ENCODE data around the gene C20orf204. TPM values are rescaled to one million over a fixed set of nuclear protein-coding genes. Genes with fewer than 3 reads are reported as not detected.

C20orf204 gene
- total and polyA plus RNA-seq, 4 donors: 0.07 to 0.59 (median 0.12) TPM

GRCh38 chr20:64082126-64082731 is 46.2 kb downstream of the C20orf204 start:
- 24% methylated on average over 13 of the region's 13 CpGs for WGBS

GRCh38 chr20:64082820-64083377 is 46.9 kb downstream of the C20orf204 start:
- peaks cover 0 to 6% (median 0%) of the 10 kb centered on the region in 4 donors for H3K27me3 ChIP-seq (ENCODE audit: control insufficient read depth in 4 of 4, insufficient read depth in 4 of 4, low read length in 3 of 4)
- DNase-seq (ENCODE audit: low spot score): no peak
- no peak overlapping the region for H3K9ac ChIP-seq (ENCODE audit: low read depth in 1 of 2, low read length in 2 of 2)
- TF ChIP-seq RAD21 (IDR thresholded peaks at IDR 0.05) (no peak), FOXA1 (IDR thresholded peaks at IDR 0.05) (no peak), HNF4A (conservative IDR thresholded peaks at IDR 0.05) (no peak), YY1 (IDR thresholded peaks at IDR 0.05) (no peak), NR2F2 (IDR thresholded peaks at IDR 0.05) (no peak), TAF1 (conservative IDR thresholded peaks at IDR 0.05) (no peak), JUND (IDR thresholded peaks at IDR 0.05) (no peak), HNF4G (IDR thresholded peaks at IDR 0.05) (no peak), FOXA2 (IDR thresholded peaks at IDR 0.05) (no peak), ZBTB33 (IDR thresholded peaks at IDR 0.05) (no peak), GABPA (IDR thresholded peaks at IDR 0.05 in 1 of 2, conservative IDR thresholded peaks at IDR 0.05 in 1 of 2) (no peak), SP1 (IDR thresholded peaks at IDR 0.05) (no peak), ATF3 (IDR thresholded peaks at IDR 0.05) (no peak), EGR1 (IDR thresholded peaks at IDR 0.05; ENCODE audit: low read depth in 2 of 2) (no peak), RXRA (IDR thresholded peaks at IDR 0.05) (no peak)
- TF ChIP-seq, protein P1, sequence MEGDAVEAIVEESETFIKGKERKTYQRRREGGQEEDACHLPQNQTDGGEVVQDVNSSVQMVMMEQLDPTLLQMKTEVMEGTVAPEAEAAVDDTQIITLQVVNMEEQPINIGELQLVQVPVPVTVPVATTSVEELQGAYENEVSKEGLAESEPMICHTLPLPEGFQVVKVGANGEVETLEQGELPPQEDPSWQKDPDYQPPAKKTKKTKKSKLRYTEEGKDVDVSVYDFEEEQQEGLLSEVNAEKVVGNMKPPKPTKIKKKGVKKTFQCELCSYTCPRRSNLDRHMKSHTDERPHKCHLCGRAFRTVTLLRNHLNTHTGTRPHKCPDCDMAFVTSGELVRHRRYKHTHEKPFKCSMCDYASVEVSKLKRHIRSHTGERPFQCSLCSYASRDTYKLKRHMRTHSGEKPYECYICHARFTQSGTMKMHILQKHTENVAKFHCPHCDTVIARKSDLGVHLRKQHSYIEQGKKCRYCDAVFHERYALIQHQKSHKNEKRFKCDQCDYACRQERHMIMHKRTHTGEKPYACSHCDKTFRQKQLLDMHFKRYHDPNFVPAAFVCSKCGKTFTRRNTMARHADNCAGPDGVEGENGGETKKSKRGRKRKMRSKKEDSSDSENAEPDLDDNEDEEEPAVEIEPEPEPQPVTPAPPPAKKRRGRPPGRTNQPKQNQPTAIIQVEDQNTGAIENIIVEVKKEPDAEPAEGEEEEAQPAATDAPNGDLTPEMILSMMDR (IDR thresholded peaks at IDR 0.05; ENCODE audit: low read depth, low read length, missing input control): no peak
- TF ChIP-seq, protein P2, sequence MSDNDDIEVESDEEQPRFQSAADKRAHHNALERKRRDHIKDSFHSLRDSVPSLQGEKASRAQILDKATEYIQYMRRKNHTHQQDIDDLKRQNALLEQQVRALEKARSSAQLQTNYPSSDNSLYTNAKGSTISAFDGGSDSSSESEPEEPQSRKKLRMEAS (IDR thresholded peaks at IDR 0.05): no peak
- H3K4me3 ChIP-seq (ENCODE audit: low read depth in 1 of 3, low read length in 3 of 3): no peak overlapping the region
- no peaks in the 10 kb centered on the region for H3K36me3 ChIP-seq (ENCODE audit: control insufficient read depth in 4 of 4, insufficient read depth in 3 of 4, low read depth in 1 of 4, low read length in 3 of 4)
- H3K27ac ChIP-seq (ENCODE audit: low read depth in 1 of 2, low read length in 2 of 2): no peak overlapping the region
- H3K9me3 ChIP-seq (ENCODE audit: control insufficient read depth in 4 of 4, low read length in 3 of 4): no peaks in the 10 kb centered on the region
- 21% methylated on average over 13 of the region's 13 CpGs for WGBS
- peaks cover 14 to 34% (median 19%) of the 10 kb centered on the region in 4 donors for H3K4me1 ChIP-seq (ENCODE audit: control insufficient read depth in 4 of 4, insufficient read depth in 4 of 4, low read length in 3 of 4)

More at GRCh38 chr20:64082126-64082731, 46.2 kb downstream of the C20orf204 start:
- Histone ChIP-seq H3K4me3 (ENCODE audit: low read depth in 1 of 3, low read length in 3 of 3) (no peak overlapping the region), H3K9ac (ENCODE audit: low read depth in 1 of 2, low read length in 2 of 2) (no peak overlapping the region), H3K27ac (ENCODE audit: low read depth in 1 of 2, low read length in 2 of 2) (no peak overlapping the region), H3K4me1 (ENCODE audit: control insufficient read depth in 4 of 4, insufficient read depth in 4 of 4, low read length in 3 of 4) (peaks cover 14 to 35% (median 19%) of the 10 kb centered on the region in 4 donors), H3K27me3 (ENCODE audit: control insufficient read depth in 4 of 4, insufficient read depth in 4 of 4, low read length in 3 of 4) (peaks cover 0 to 6% (median 0%) of the 10 kb centered on the region in 4 donors), H3K9me3 (ENCODE audit: control insufficient read depth in 4 of 4, low read length in 3 of 4) (no peaks in the 10 kb centered on the region), H3K36me3 (ENCODE audit: control insufficient read depth in 4 of 4, insufficient read depth in 3 of 4, low read depth in 1 of 4, low read length in 3 of 4) (no peaks in the 10 kb centered on the region)
- TF ChIP-seq RAD21 (IDR thresholded peaks at IDR 0.05) (no peak), RXRA (IDR thresholded peaks at IDR 0.05) (no peak), JUND (IDR thresholded peaks at IDR 0.05) (no peak), FOXA1 (IDR thresholded peaks at IDR 0.05) (no peak), HNF4G (IDR thresholded peaks at IDR 0.05) (no peak), EGR1 (IDR thresholded peaks at IDR 0.05; ENCODE audit: low read depth in 2 of 2) (no peak), FOXA2 (IDR thresholded peaks at IDR 0.05) (no peak), HNF4A (conservative IDR thresholded peaks at IDR 0.05) (no peak)
- TF ChIP-seq, protein P1 (IDR thresholded peaks at IDR 0.05; ENCODE audit: low read depth, low read length, missing input control): no peak
- TF ChIP-seq, protein P2 (IDR thresholded peaks at IDR 0.05): no peak
- no peak for DNase-seq (ENCODE audit: low spot score)
